SK-N-SH (cell line): ENCODE measurements around the gene ANKRD44. TPM values are rescaled to one million over a fixed set of nuclear protein-coding genes. Genes with fewer than 3 reads are reported as not detected.

Source experiments
- CTCF ChIA-PET: fragments of 300-600, 350-600 bp; formaldehyde crosslinking; extraction: SDS; loops from one replicate; lab custom pipeline; 2021; lab: Yijun Ruan, JAX
- POLR2A ChIA-PET: fragments of 350-600 bp; sonication (Branson Sonifier 250); formaldehyde crosslinking; extraction: SDS; loops from one replicate; lab custom pipeline; 2020; ENCODE audit warnings: antibody characterized with exemption, inconsistent platforms; lab: Yijun Ruan, JAX
- DNase-seq: peaks from one replicate; pipeline ENCODE4 v3.0.0; 2012
- H2AFZ ChIP-seq: fragments of 200-600 bp; sonication (generic); 2 replicates; pipeline ENCODE4 v1.8.1; 2016; ENCODE audit warnings: antibody characterized with exemption, mild to moderate bottlenecking, low read depth
- H3F3A ChIP-seq: fragments of 200-600 bp; sonication (generic); replicated peaks from 2 replicates; pipeline ENCODE3; 2016; ENCODE audit warnings: antibody characterized with exemption, mild to moderate bottlenecking; ENCODE audit not compliant: insufficient read depth
- H3K27ac ChIP-seq, 2 experiments: fragments of 200-500 bp in 1 of 2; fragments of 200-600 bp in 1 of 2; sonication (Bioruptor generic) in 1 of 2; sonication (generic), shearing (Covaris generic) in 1 of 2; 2 replicates each; pipeline versions ENCODE4 v1.5.1 to v1.6.1; 2014 to 2016; ENCODE audit warnings: low read depth in 2 of 2, inconsistent platforms in 1 of 2, low read length in 1 of 2, mild to moderate bottlenecking in 1 of 2, mixed read lengths in 1 of 2
- H3K27me3 ChIP-seq: fragments of 200-600 bp; sonication (generic), shearing (Covaris generic); 2 replicates; pipeline ENCODE4 v1.6.1; 2016; ENCODE audit warnings: mixed run types; ENCODE audit not compliant: insufficient read depth
- H3K36me3 ChIP-seq, 2 experiments: fragments of 200-500 bp in 1 of 2; fragments of 200-600 bp in 1 of 2; sonication (Bioruptor generic) in 1 of 2; sonication (generic) in 1 of 2; replicated peaks in 1 of 2; 2 replicates each; pipeline versions ENCODE3 to v1.5.1; 2014 to 2016; ENCODE audit warnings: low read length in 1 of 2, mild to moderate bottlenecking in 1 of 2; ENCODE audit not compliant: insufficient read depth in 2 of 2, control insufficient read depth in 1 of 2
- H3K4me1 ChIP-seq, 2 experiments: fragments of 200-500 bp in 1 of 2; fragments of 200-600 bp in 1 of 2; sonication (Bioruptor generic) in 1 of 2; sonication (generic), shearing (Covaris generic) in 1 of 2; 2 replicates each; pipeline versions ENCODE4 v1.5.1 to v1.6.1; 2014 to 2016; ENCODE audit warnings: low read depth in 1 of 2, low read length in 1 of 2, mixed run types in 1 of 2; ENCODE audit not compliant: insufficient read depth in 2 of 2, control insufficient read depth in 1 of 2
- H3K4me2 ChIP-seq: fragments of 200-600 bp; sonication (generic), shearing (Covaris generic); 2 replicates; pipeline ENCODE4 v1.6.1; 2017; ENCODE audit warnings: mixed run types
- H3K4me3 ChIP-seq, 2 experiments: fragments of 200-500 bp in 1 of 2; fragments of 200-600 bp in 1 of 2; sonication (Bioruptor generic) in 1 of 2; sonication (generic), shearing (Covaris generic) in 1 of 2; 2 replicates each; pipeline versions ENCODE4 v1.5.1 to v1.8.1; 2014 to 2016; ENCODE audit warnings: low read depth in 2 of 2, inconsistent platforms in 1 of 2, low read length in 1 of 2, mild to moderate bottlenecking in 1 of 2, mixed read lengths in 1 of 2, moderate library complexity in 1 of 2
- H3K79me2 ChIP-seq: fragments of 200-600 bp; sonication (generic); 2 replicates; pipeline ENCODE4 v1.8.1; 2017; ENCODE audit warnings: mild to moderate bottlenecking; ENCODE audit not compliant: insufficient read depth
- H3K9ac ChIP-seq: fragments of 200-600 bp; sonication (generic); 2 replicates; pipeline ENCODE4 v1.6.1; 2017; ENCODE audit warnings: mixed run types
- H3K9me2 ChIP-seq: fragments of 200-600 bp; sonication (generic); 2 replicates; pipeline ENCODE4 v1.6.1; 2017; ENCODE audit warnings: mixed run types
- H3K9me3 ChIP-seq: fragments of 200-600 bp; sonication (generic); 2 replicates; pipeline ENCODE4 v1.6.1; 2017; ENCODE audit warnings: mixed run types, mild to moderate bottlenecking, moderate library complexity
- H4K20me1 ChIP-seq: fragments of 200-600 bp; sonication (generic); 2 replicates; pipeline ENCODE4 v1.6.1; 2017; ENCODE audit warnings: mild to moderate bottlenecking, mixed run types; ENCODE audit not compliant: insufficient read depth
- CHD2 ChIP-seq: fragments of 150-350 bp; IDR thresholded peaks from 2 replicates; pipeline ENCODE4 v1.6.1; 2018; ENCODE audit warnings: low read length; ENCODE audit not compliant: partially characterized antibody
- CTCF ChIP-seq: fragments of 200-600 bp; sonication (generic); IDR thresholded peaks from 2 replicates; pipeline ENCODE4 v1.6.1; 2017; ENCODE audit warnings: antibody characterized with exemption, mild to moderate bottlenecking, moderate library complexity
- ELF1 ChIP-seq: IDR thresholded peaks from 2 replicates; pipeline ENCODE4 v1.4.0; 2012
- FOXM1 ChIP-seq: IDR thresholded peaks from 2 replicates; pipeline ENCODE4 v1.4.0; 2012; ENCODE audit warnings: low read depth, mild to moderate bottlenecking
- GATA2 ChIP-seq: sonication (generic); formaldehyde crosslinking; IDR thresholded peaks from 2 replicates; pipeline ENCODE4 v1.5.0; 2020; ENCODE audit warnings: mild to moderate bottlenecking, missing genetic modification reagents
- MXI1 ChIP-seq: IDR thresholded peaks from 2 replicates; pipeline ENCODE4 v1.6.1; 2012; ENCODE audit warnings: mild to moderate bottlenecking, low read depth, low read length, improper control_type of control experiment
- POLR2AphosphoS5 ChIP-seq: IDR thresholded peaks from 2 replicates; pipeline ENCODE4 v1.6.1; 2012; ENCODE audit warnings: low read depth, low read length
- RAD21 ChIP-seq: IDR thresholded peaks from 2 replicates; pipeline ENCODE4 v1.6.1; 2012; ENCODE audit warnings: mild to moderate bottlenecking, low read length
- RCOR1 ChIP-seq: fragments of 150-350 bp; IDR thresholded peaks from 2 replicates; pipeline ENCODE4 v1.6.1; 2017; ENCODE audit warnings: antibody characterized with exemption, low read length
- RFX5 ChIP-seq: IDR thresholded peaks from 2 replicates; pipeline ENCODE4 v1.6.1; 2012; ENCODE audit warnings: mild to moderate bottlenecking, improper control_type of control experiment, low read length
- SIN3A ChIP-seq: IDR thresholded peaks from 2 replicates; pipeline ENCODE4 v1.6.1; 2012; ENCODE audit warnings: low read depth, mild to moderate bottlenecking, low read length, moderate library complexity, borderline replicate concordance
- SMC3 ChIP-seq: IDR thresholded peaks from 2 replicates; pipeline ENCODE4 v1.6.1; 2012; ENCODE audit warnings: low read depth, low read length, improper control_type of control experiment
- TCF12 ChIP-seq: IDR thresholded peaks from 2 replicates; pipeline ENCODE4 v1.4.0; 2012
- USF2 ChIP-seq: fragments of 150-350 bp; IDR thresholded peaks from 2 replicates; pipeline ENCODE4 v1.6.1; 2017; ENCODE audit warnings: antibody characterized with exemption, low read length, low read depth, borderline replicate concordance
- ZBTB33 ChIP-seq: IDR thresholded peaks from 2 replicates; pipeline ENCODE4 v1.4.0; 2012; ENCODE audit warnings: low read depth, borderline replicate concordance
- WGBS: methylation state at CpG from one replicate; pipeline ENCODE4 v1.1.6; 2017; ENCODE audit warnings: low lambda C conversion rate; 5-methylcytosine and 5-hydroxymethylcytosine counted together
- polyA plus RNA-seq, 3 experiments: library from polyadenylated mRNA; depleted of rRNA; stranded (reverse); fragments of >200 nt; gene quantifications; 2 replicates each; pipeline ENCODE4 v1.2.3, GENCODE V29; 2012

Gene ANKRD44
- polyA plus RNA-seq, 1 of the 3 experiments (the other 2 are of a cell fraction), result 12.5 TPM

GRCh38 chr2:197191177-197191939 lies 119.2 kb downstream of the ANKRD44 start:
- Histone ChIP-seq H3K27ac (peak overlapping the region in 1 of 2 experiments; percentile 69; a peak in 2 of 4 replicates), H4K20me1 (no peaks in the 10 kb centered on the region), H3K4me2 (no peak overlapping the region), H3K27me3 (no peaks in the 10 kb centered on the region), H3K4me3 (no peak overlapping the region; a peak in 1 of 4 replicates), H3K4me1 (peaks cover 0 to 27% of the 10 kb centered on the region in 2 experiments; a peak in 2 of 4 replicates), H3K9me3 (no peaks in the 10 kb centered on the region), H3K9ac (no peak overlapping the region), H2AFZ (no peak overlapping the region), H3F3A (no peaks in the 10 kb centered on the region), H3K79me2 (no peaks in the 10 kb centered on the region), H3K9me2 (no peaks in the 10 kb centered on the region), H3K36me3 (no peaks in the 10 kb centered on the region)
- WGBS, result 24% methylated on average over 4 of the region's 4 CpGs
- ChIA-PET CTCF (interaction anchor here (0.7 to 4.2 kb wide), 52 partner anchors 7 to 307 kb away, joined by 3 to 55 read pairs (median 4); partner anchors contain the start of gene ANKRD44), POLR2A (no interaction called here)
- peak; percentile 48 for DNase-seq
- peak; percentile 89 for TF ChIP-seq RAD21
- no peak for TF ChIP-seq SIN3A
- no peak for TF ChIP-seq MXI1
- peak; percentile 79 for TF ChIP-seq SMC3
- peak; percentile 83 for TF ChIP-seq CTCF
- TF ChIP-seq TCF12, result no peak
- TF ChIP-seq RFX5, result no peak
- no peak for TF ChIP-seq ELF1
- no peak for TF ChIP-seq POLR2AphosphoS5

GRCh38 chr2:197190100-197190432 lies 120.5 kb downstream of the ANKRD44 start:
- POLR2A ChIA-PET, result no interaction called here
- Histone ChIP-seq H3K4me2 (no peak overlapping the region), H3K9ac (no peak overlapping the region), H2AFZ (no peak overlapping the region), H3K9me3 (no peaks in the 10 kb centered on the region), H3K4me3 (no peak overlapping the region), H3K4me1 (peaks cover 0 to 29% of the 10 kb centered on the region in 2 experiments; a peak in 2 of 4 replicates), H3K36me3 (no peaks in the 10 kb centered on the region), H3F3A (no peaks in the 10 kb centered on the region), H3K27me3 (no peaks in the 10 kb centered on the region), H3K9me2 (no peaks in the 10 kb centered on the region), H3K27ac (peak overlapping the region in 1 of 2 experiments; percentile 47; a peak in 2 of 4 replicates), H4K20me1 (no peaks in the 10 kb centered on the region)
- DNase-seq, result no peak
- 83% methylated on average over 3 of the region's 3 CpGs for WGBS
- TF ChIP-seq FOXM1, result no peak
- no peak for TF ChIP-seq GATA2 (CRISPR knock-in tag)
- TF ChIP-seq ZBTB33, result no peak
- no peak for TF ChIP-seq USF2
- TF ChIP-seq RCOR1, result no peak
- no peak for TF ChIP-seq CHD2
- TF ChIP-seq POLR2AphosphoS5, result no peak
- no peak for TF ChIP-seq MXI1
- TF ChIP-seq, all 33 proteins: peak for 0
- CTCF ChIA-PET, result interaction anchor here (0.8 to 4.2 kb wide), 18 partner anchors 8 to 188 kb away, joined by 3 to 55 read pairs (median 4); partner anchors contain the start of gene ANKRD44
- no peaks in the 10 kb centered on the region for H3K79me2 ChIP-seq
